HG03457 (cell line): ENCODE data around the gene CD72.

Source experiments
- ATAC-seq: cut with Tn5 transposase; IDR thresholded peaks from one replicate; pipeline ENCODE4 v1.9.1; 2021; ENCODE audit warnings: moderate number of reproducible peaks; ENCODE audit not compliant: unreplicated experiment

CD72 gene

DNA sequence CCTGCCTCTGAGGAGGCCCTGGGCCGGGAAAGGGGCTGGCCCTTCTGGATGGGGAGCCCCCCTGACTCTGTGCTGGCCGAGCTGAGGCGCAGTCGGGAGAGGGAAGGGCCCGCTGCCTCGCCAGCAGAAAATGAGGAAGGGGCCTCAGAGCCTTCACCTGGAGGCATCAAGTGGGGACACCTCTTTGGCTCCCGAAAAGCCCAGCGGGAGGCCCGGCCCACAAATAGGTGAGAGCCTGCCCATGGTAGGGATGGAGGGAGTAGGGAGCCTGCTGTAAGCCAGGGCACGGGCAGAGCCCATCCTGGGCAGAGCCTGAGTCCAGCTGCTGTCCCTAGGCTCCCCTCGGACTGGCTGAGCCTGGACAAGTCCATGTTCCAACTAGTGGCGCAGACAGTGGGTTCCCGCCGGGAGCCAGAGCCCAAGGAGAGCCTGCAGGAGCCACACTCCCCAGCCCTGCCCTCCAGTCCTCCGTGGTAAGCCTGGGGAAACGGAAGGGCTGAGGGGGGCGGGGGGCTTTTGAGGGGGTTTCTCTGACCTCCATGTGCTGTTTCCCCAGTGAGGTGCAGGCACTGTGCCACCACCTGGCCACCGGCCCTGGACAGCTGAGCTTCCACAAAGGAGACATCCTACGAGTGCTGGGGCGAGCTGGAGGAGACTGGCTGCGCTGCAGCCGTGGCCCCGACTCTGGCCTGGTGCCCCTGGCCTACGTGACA is 57.4 kb downstream of the CD72 start:
- no peak for ATAC-seq
